D721Med (cell line): ENCODE results near the gene BCAS3.
"Not testable (repeated sequence)": the region's sequence is repeated elsewhere in the genome, so short reads cannot be mapped to it uniquely, and the experiment has no call there.

Source experiments
- DNase-seq: peaks from one replicate; pipeline ENCODE4 v3.0.0; 2011; ENCODE audit warnings: low spot score; ENCODE audit not compliant: insufficient read length
- FAIRE-seq: peaks from 2 replicates; lab custom pipeline; 2011; peaks lifted over from hg19 to GRCh38; lab: Jason Lieb, UNC
- CTCF ChIP-seq: IDR thresholded peaks from 2 replicates; pipeline ENCODE4 v1.5.1; 2012; ENCODE audit warnings: mild to moderate bottlenecking, control low read depth; ENCODE audit not compliant: insufficient read depth; ENCODE audit errors: missing control alignments

Gene BCAS3

GRCh38 chr17:60971515-60972369 is 294.1 kb downstream of the BCAS3 start:
- TF ChIP-seq CTCF, result peak; percentile 82
- FAIRE-seq (no peak), DNase-seq (no peak)

GRCh38 chr17:60976861-60977260 is 299.2 kb downstream of the BCAS3 start:
- FAIRE-seq, result not testable (repeated sequence)

GRCh38 chr17:60989379-60989778 is 311.7 kb downstream of the BCAS3 start:
- no peak for DNase-seq
- no peak for FAIRE-seq
- no peak for TF ChIP-seq CTCF

More at GRCh38 chr17:60976861-60977260, 299.2 kb downstream of the BCAS3 start:
- DNase-seq, result not testable (repeated sequence)

GRCh38 chr17:60989846-60990245 is 312.2 kb downstream of the BCAS3 start:
- FAIRE-seq, result no peak
- no peak for TF ChIP-seq CTCF

GRCh38 chr17:60993497-60993896 is 315.8 kb downstream of the BCAS3 start:
- DNase-seq (no peak), FAIRE-seq (no peak)
- TF ChIP-seq CTCF, result no peak

More at GRCh38 chr17:60989846-60990245, 312.2 kb downstream of the BCAS3 start:
- DNase-seq, result no peak

- no peak for TF ChIP-seq CTCF
- no peak for DNase-seq
- FAIRE-seq, result no peak
Observed at GRCh38 chr17:60995680-60996079, 318.0 kb downstream of the BCAS3 start.

GRCh38 chr17:61000911-61001310 is 323.3 kb downstream of the BCAS3 start:
- TF ChIP-seq CTCF, result no peak
- FAIRE-seq, result no peak
- DNase-seq, result no peak
